ENCODE measurements around the gene FRMD4A.

Gene FRMD4A

DNA sequence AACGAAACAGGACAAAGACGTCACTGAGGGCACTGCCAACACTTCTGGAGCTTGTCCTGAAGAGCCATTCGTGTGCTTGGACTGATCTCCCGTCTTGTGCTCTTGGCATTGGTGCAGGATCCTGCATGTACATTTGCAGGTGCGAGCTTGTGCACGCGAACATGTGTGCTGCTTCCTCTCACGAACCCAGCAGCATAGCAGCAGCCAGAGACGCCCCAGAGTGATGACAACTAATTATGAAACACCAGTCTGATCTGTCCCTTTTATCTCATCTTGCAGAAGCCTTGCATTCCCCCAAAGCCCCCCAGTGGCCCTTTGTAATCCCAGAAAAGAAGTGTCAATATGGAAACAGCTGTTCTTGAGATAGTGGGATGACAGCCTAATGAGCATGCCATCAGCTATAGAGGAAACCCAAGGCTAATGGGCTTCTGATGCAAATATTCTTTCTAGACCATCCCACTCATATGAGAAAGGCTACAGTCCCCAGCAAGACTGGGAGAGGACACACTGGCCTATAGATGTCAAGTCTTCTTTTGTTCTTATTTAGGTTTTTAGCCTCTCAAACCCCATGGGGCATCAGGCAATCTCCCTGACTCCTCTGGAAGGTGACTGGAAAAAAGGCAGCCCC, 310.6 kb downstream of the FRMD4A start:
- Mint-ChIP-seq H3K27ac (no peak overlapping the region), H3K9me3 (peaks cover 9% of the 10 kb centered on the region), H3K4me3 (no peak overlapping the region), H3K27me3 (ENCODE audit: low read depth) (peaks cover 31% of the 10 kb centered on the region), H3K4me1 (ENCODE audit: low read depth) (peaks cover 6% of the 10 kb centered on the region), H3K36me3 (ENCODE audit: low read depth) (no peaks in the 10 kb centered on the region)
- no peak for DNase-seq (ENCODE audit: low spot score)

DNA sequence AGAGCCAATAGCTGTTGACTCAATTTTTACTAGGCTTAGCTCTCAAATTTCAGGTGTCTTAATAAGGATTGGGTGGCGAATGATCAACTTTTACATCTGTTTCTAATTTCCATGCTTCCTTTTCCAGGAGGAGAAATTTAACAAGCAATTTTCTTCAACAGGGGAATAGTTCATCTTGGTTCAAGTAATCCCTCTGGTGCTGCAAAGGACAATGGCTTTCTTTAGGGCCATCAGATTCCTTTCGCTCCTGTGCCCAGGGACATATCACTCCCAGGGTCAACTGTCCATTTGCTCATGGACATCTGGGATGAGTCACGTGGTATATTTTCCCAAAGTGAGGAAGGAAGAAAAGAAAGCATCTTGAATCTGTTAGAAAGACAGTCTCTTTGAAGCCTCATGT, 313.3 kb downstream of the FRMD4A start:
- H3K9me3 Mint-ChIP-seq = peaks cover 9% of the 10 kb centered on the region
- H3K4me3 Mint-ChIP-seq = no peak overlapping the region

DNA sequence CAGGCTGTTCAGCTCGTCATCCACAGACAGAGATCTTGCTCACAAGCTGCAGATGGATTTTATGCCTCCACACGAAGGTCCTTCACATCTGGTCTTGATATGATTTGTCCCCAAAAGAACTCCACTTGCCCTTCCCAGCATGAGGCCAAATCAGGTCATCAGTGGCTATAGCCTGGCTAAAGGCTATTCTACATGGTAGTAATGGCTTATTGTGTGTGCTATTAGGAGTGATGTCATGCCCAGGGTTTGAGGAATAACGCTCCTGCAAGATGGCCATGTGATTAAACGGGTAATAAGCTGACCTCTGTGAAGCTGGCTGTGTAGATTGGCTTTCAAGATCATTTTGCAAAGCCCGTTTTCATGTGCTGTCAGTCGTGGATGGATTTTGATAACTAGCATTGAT, 313.8 kb downstream of the FRMD4A start:
- Mint-ChIP-seq H3K36me3 (ENCODE audit: low read depth) (no peaks in the 10 kb centered on the region), H3K4me3 (no peak overlapping the region), H3K9me3 (peaks cover 9% of the 10 kb centered on the region), H3K27me3 (ENCODE audit: low read depth) (peaks cover 9% of the 10 kb centered on the region), H3K27ac (no peak overlapping the region), H3K4me1 (ENCODE audit: low read depth) (peaks cover 6% of the 10 kb centered on the region)
- DNase-seq (ENCODE audit: low spot score) = no peak

More for the DNA sequence above, 313.3 kb downstream of the FRMD4A start:
- no peak for DNase-seq (ENCODE audit: low spot score)
- no peaks in the 10 kb centered on the region for H3K36me3 Mint-ChIP-seq (ENCODE audit: low read depth)
- no peak overlapping the region for H3K27ac Mint-ChIP-seq
- H3K27me3 Mint-ChIP-seq (ENCODE audit: low read depth) = peaks cover 13% of the 10 kb centered on the region
- H3K4me1 Mint-ChIP-seq (ENCODE audit: low read depth) = peaks cover 6% of the 10 kb centered on the region

DNA sequence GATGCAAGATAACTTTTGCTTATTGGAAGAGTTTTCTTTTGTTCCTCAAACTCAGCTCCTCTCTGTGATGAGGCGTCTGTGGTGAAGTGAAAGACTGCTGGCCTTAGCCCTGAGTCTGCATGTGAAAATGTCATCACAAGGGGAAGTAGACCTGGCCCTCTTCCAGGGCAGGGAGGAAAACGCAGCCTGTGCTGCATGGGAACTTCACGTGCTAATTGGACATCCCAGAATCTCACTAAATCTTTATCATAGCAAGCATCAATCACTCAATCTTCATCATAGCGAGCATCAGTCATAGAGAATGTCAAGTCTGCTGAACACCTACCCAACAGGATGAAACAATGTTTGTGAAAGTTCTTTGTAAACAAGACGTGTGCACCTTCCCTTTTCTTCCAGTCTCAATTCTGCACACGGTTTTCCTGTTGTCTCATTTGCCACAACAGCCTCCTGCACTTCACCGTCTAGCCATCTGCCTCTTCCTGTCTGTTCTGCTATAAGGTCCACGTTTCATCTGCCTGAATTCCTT, 314.6 kb downstream of the FRMD4A start:
- H3K36me3 Mint-ChIP-seq (ENCODE audit: low read depth) = no peaks in the 10 kb centered on the region
- H3K9me3 Mint-ChIP-seq = peaks cover 9% of the 10 kb centered on the region
- H3K27me3 Mint-ChIP-seq (ENCODE audit: low read depth) = peaks cover 13% of the 10 kb centered on the region
- peaks cover 6% of the 10 kb centered on the region for H3K4me1 Mint-ChIP-seq (ENCODE audit: low read depth)
- H3K4me3 Mint-ChIP-seq = no peak overlapping the region
- no peak for DNase-seq (ENCODE audit: low spot score)
- H3K27ac Mint-ChIP-seq = no peak overlapping the region

DNA sequence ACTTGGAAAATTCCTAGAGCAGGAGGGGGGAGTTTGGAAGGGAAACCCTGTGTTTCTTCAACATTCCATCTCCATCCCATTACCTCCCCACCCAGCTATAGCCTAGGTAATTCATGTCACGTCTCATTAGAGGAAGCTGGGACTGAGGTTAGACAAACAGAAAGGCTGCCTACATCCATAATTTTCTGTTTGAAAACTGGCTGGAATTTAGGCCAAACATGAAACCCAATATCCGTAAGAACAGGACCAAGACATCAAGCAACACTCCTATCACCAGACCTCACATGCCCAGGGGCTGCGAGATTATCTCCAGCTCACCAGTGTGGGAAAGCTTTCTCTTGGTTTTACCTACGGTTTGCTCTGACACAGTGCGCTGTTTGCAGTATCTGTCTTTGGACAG, 316.3 kb downstream of the FRMD4A start:
- Mint-ChIP-seq H3K27me3 (ENCODE audit: low read depth) (peaks cover 20% of the 10 kb centered on the region), H3K4me1 (ENCODE audit: low read depth) (peaks cover 16% of the 10 kb centered on the region), H3K9me3 (peaks cover 9% of the 10 kb centered on the region), H3K36me3 (ENCODE audit: low read depth) (no peaks in the 10 kb centered on the region), H3K4me3 (no peak overlapping the region), H3K27ac (no peak overlapping the region)
- DNase-seq (ENCODE audit: low spot score) = no peak

DNA sequence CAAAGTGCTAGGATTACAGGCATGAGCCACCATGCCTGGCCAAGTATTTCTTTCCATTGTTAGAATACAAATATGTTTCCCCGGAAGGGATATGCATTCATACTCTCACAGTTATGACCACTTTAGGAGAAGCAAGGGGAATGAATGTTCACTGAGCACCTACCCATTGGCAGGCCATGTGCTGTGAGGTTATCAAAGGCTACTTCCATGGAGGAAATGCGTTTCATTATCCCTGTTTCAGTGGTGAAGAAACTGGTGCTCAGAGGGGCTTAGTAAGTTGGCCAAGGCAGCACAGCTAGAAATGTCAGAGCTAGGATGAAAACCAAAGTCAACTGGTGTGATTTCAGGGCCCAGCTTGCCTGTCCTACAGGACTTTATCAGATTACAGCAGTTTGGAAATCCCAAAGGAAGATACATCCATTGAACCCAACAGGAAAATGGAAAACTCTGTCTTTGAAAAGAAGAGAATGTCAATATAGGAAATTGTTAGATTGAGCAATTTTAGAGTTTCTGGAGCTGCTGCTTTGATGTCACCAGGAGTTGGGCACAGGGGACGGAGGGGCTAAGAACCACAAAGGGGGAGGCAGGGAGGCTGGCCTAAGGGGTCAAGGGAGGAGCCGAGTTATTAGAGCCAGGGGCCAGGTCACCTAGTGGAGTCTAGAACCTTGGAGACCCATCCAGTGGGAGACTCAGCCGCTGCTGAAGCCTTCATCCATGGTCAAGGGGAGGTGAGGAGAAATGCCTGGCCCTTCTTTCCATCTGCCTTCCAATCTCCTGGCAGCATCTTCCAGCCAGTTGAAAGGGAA, 319.8 kb downstream of the FRMD4A start:
- Mint-ChIP-seq H3K27ac (no peak overlapping the region), H3K4me1 (ENCODE audit: low read depth) (peaks cover 30% of the 10 kb centered on the region), H3K4me3 (no peak overlapping the region), H3K9me3 (no peaks in the 10 kb centered on the region), H3K27me3 (ENCODE audit: low read depth) (peaks cover 41% of the 10 kb centered on the region), H3K36me3 (ENCODE audit: low read depth) (no peaks in the 10 kb centered on the region)
- DNase-seq (ENCODE audit: low spot score) = no peak

DNA sequence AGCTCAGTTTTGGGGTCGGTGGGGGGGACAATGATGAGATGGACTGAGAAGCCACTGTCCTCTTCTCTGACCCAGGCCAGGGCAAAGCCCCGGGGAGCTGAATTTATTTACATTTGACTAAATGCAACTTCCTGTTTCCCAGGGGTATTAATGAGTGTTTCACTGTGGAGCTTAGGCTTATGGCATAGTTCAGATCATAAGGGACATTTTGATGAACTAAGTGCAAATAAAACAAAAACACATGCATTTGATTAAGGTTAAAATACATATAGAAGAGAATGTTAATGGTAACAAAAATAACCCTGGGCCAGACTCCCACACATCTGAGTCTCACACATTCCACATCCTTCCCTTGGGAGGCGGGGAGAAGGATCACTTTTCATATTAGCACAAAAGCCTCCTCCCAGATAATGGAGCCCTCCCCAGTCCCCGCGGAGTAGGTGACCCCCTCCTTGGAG, 320.6 kb downstream of the FRMD4A start:
- H3K9me3 Mint-ChIP-seq = no peaks in the 10 kb centered on the region
- H3K36me3 Mint-ChIP-seq (ENCODE audit: low read depth) = no peaks in the 10 kb centered on the region
- no peak for DNase-seq (ENCODE audit: low spot score)
- H3K27me3 Mint-ChIP-seq (ENCODE audit: low read depth) = peaks cover 44% of the 10 kb centered on the region
- H3K27ac Mint-ChIP-seq = peak overlapping the region; percentile 88
- peak overlapping the region; percentile 90 for H3K4me3 Mint-ChIP-seq
- peaks cover 27% of the 10 kb centered on the region for H3K4me1 Mint-ChIP-seq (ENCODE audit: low read depth)

DNA sequence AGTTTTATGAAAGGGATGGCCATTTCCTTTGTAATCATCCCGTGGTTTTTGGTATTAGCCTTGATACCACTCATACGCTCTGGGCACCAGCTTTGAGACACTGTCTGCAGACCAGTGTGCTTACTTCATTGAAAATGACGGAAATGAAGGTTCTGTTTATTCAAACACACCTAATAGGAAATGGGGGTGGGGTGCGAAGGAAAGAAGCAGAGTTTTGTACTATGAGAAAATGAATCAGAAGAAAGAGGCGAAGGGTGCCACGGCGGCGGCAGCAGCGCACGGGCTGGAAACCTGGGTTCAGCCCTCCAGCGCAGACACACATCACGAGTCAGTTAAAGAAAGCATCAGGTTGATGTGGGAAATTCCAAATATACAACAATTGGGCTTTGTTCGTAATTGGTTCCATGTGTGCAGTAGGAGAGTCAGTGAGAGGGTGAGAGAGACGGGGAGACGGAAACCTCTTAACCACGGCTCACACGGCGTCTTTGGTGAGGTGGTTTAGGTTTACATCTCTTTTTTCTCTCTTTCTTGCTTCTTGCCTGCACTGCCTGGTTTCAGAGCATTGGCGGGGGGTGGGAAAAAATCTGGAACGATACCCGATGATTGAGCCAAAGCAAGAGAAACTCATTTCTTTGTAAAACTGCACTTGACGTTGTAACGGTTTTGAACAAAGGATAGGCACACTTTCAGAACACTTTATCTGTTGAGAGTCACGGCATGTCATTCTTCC, 321.2 kb downstream of the FRMD4A start:
- H3K27ac Mint-ChIP-seq = peak overlapping the region; percentile 88
- H3K36me3 Mint-ChIP-seq (ENCODE audit: low read depth) = no peaks in the 10 kb centered on the region
- H3K27me3 Mint-ChIP-seq (ENCODE audit: low read depth) = peaks cover 44% of the 10 kb centered on the region
- peak overlapping the region; percentile 90 for H3K4me3 Mint-ChIP-seq
- peak; percentile 57 for DNase-seq (ENCODE audit: low spot score)
- H3K9me3 Mint-ChIP-seq = no peaks in the 10 kb centered on the region
- H3K4me1 Mint-ChIP-seq (ENCODE audit: low read depth) = peaks cover 27% of the 10 kb centered on the region

DNA sequence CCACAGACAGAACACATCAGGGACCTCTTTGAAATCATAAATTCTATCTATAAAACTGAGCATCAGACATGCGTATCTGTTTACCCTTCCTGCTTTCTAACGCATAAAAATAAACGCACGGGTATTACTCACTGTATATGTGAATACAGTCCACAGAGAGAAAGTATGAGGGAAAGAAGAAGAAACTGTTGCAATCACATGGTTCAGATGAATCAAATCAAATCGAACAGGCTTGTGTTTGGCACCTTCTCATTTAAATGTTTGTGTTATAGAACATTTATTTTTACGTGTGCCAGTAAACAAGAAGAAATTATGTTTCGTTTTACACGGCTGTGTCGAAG, 322.0 kb downstream of the FRMD4A start:
- no peaks in the 10 kb centered on the region for H3K9me3 Mint-ChIP-seq
- H3K27me3 Mint-ChIP-seq (ENCODE audit: low read depth) = peaks cover 44% of the 10 kb centered on the region
- DNase-seq (ENCODE audit: low spot score) = no peak
- peaks cover 28% of the 10 kb centered on the region for H3K4me1 Mint-ChIP-seq (ENCODE audit: low read depth)
- no peaks in the 10 kb centered on the region for H3K36me3 Mint-ChIP-seq (ENCODE audit: low read depth)
- no peak overlapping the region for H3K27ac Mint-ChIP-seq
- H3K4me3 Mint-ChIP-seq = peak overlapping the region; percentile 90

DNA sequence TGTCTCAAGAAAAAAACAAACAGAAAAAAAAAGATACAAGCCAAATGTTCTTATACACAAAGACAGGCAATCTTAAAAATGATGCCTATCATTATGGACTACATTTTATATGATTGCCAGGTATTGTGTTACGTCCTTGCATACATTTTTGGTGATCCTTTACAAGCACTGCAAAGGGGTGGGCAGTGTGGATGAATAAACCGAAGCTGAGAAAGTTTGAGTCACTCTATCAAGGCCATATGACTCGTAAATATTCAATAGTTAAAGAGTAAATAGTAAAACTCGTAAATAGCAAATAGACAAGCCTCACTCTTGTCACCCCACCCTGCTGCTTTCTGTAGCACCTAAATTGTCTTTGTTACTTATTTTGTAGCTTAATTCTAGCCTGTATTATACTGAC, 326.2 kb downstream of the FRMD4A start:
- Mint-ChIP-seq H3K4me3 (no peak overlapping the region), H3K9me3 (no peaks in the 10 kb centered on the region), H3K4me1 (ENCODE audit: low read depth) (peaks cover 25% of the 10 kb centered on the region), H3K36me3 (ENCODE audit: low read depth) (no peaks in the 10 kb centered on the region), H3K27ac (no peak overlapping the region), H3K27me3 (ENCODE audit: low read depth) (peaks cover 37% of the 10 kb centered on the region)
- DNase-seq (ENCODE audit: low spot score) = no peak

DNA sequence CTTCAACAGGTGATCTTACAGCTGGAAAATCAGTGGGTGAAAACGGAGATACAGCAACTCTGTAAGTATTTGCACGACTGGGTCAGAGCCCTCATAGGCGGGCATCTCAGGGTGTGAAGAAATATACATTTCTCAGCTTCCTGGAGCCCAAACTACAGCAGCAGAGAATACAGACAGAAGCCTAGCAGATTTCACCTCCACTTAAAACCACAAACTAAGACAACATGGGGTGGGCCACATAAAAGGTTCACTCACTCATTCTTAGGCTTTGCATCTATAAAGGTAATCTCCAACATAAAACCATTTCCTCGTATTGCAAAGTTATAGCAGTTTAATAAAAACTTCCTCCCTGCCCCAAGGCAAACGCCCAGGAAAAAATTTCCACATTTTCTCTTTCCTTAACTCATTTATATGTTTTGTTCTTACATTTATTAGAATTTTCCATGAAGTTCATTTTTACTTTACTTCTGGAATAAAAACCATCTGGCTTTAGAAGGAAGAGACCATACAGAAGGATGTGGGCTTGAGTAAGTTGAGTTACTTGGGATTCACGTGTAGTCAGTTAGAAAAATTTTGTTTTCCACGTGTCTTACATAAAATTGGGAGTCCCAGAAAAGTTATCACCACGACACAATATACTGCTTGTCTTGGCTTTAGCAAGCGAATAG, 327.1 kb downstream of the FRMD4A start:
- no peaks in the 10 kb centered on the region for H3K9me3 Mint-ChIP-seq
- no peak overlapping the region for H3K27ac Mint-ChIP-seq
- DNase-seq (ENCODE audit: low spot score) = no peak
- H3K4me3 Mint-ChIP-seq = no peak overlapping the region
- peaks cover 34% of the 10 kb centered on the region for H3K27me3 Mint-ChIP-seq (ENCODE audit: low read depth)
- H3K4me1 Mint-ChIP-seq (ENCODE audit: low read depth) = peaks cover 16% of the 10 kb centered on the region
- H3K36me3 Mint-ChIP-seq (ENCODE audit: low read depth) = no peaks in the 10 kb centered on the region

DNA sequence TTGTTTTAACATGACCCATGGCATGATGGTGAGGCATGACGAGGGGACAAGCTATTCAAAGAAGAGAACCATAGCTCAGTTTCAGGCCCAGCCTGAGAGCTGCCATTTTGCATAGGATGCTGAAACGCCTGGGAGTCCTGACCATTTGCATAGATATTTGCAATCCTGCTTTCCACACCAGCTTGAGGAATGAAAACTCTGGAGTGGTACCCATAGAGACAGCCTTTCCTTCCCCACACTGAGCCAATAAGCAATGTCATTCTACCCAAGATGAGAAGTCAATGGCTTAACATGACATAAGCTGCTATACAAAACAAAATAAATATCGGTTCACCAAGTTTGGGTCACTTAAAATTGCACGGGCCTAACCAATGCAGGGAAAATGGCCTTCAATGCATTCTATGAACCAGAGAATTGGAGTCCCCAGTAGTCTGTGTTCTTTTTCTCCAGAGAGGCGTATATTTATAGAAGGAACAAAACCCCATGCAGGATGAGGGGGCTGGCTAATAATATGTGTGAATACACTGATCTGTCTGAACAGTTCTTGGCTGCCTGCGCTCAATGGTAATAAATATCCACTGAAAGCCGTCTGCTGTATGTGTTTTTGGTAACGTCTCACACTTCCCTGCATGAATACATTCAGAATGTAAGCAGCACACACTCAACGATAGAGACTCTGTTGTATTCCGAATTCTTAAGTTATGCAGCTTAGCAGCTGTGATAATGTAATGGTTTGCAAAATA, 329.3 kb downstream of the FRMD4A start:
- no peaks in the 10 kb centered on the region for H3K9me3 Mint-ChIP-seq
- peaks cover 14% of the 10 kb centered on the region for H3K27me3 Mint-ChIP-seq (ENCODE audit: low read depth)
- no peak for DNase-seq (ENCODE audit: low spot score)
- no peaks in the 10 kb centered on the region for H3K36me3 Mint-ChIP-seq (ENCODE audit: low read depth)
- H3K27ac Mint-ChIP-seq = no peak overlapping the region
- peaks cover 6% of the 10 kb centered on the region for H3K4me1 Mint-ChIP-seq (ENCODE audit: low read depth)
- no peak overlapping the region for H3K4me3 Mint-ChIP-seq

DNA sequence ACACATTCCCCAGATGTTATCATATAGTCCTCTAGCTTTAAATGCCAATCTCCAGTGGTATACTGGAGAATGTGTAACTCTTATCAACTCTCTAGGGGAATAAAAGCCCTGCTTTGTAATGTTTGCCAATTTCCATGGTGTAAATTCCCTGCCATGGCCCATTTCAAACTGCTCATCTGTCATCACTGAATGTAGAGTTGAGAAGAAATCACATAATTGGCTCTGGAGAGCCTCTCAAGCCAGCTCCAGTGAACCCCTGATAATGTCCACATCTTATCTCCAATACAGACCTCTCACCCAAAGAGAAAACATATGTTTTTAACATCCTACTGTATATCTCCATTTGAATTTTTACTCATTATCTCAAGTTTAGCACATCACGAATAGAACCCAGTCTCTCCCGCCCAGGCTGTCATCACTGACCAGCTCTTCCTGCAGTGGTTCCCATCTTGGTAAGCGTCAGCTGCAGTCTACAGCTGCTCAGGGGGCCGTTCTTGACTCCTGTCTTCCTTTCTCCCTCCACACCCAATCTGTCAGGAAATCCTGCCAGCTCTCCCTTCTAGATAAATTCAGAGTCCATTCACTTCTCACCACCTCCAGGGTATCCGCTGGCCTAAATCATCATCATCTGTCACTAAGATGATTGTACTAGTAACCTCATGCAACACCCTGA, 332.4 kb downstream of the FRMD4A start:
- DNase-seq (ENCODE audit: low spot score) = no peak
- peaks cover 4% of the 10 kb centered on the region for H3K4me1 Mint-ChIP-seq (ENCODE audit: low read depth)
- no peak overlapping the region for H3K4me3 Mint-ChIP-seq
- no peaks in the 10 kb centered on the region for H3K9me3 Mint-ChIP-seq
- no peaks in the 10 kb centered on the region for H3K36me3 Mint-ChIP-seq (ENCODE audit: low read depth)
- peaks cover 6% of the 10 kb centered on the region for H3K27me3 Mint-ChIP-seq (ENCODE audit: low read depth)
- H3K27ac Mint-ChIP-seq = no peak overlapping the region

Data from T-helper 2 cell treated with Interferon-gamma antibody and Interleukin-4, amounts not matched to agents 5 μg/mL and 100 μg/mL, for 36 hours (primary cell).